Measurements from ENCODE around the gene CLASP1. TPM values are rescaled to one million over a fixed set of nuclear protein-coding genes. Genes with fewer than 3 reads are reported as not detected.

The CLASP1 gene
- 10 to 100 TPM; 31.3 to 50.0 TPM for total RNA-seq
- polyA plus RNA-seq = 10 to 100 TPM in 1 of 2 donors, 1 to 10 TPM in 1; 7.5 to 12.6 TPM

GRCh38 chr2:121649149-121649595, at the start of gene CLASP1:
Gene CLASP1, minus strand, starts transcription at chr2:121649462. Its CDS starts 43,567 bp downstream, at chr2:121605895.
- TF ChIP-seq HNF4A (conservative IDR thresholded peaks at IDR 0.05) (no peak), JUND (IDR thresholded peaks at IDR 0.05) (no peak), FOXA1 (IDR thresholded peaks at IDR 0.05) (no peak), FOXA2 (IDR thresholded peaks at IDR 0.05) (no peak), NR2F2 (IDR thresholded peaks at IDR 0.05) (no peak), MAX (IDR thresholded peaks at IDR 0.05) (no peak), RXRA (IDR thresholded peaks at IDR 0.05) (no peak)
- H3K4me3 ChIP-seq (ENCODE audit: low read depth in 1 of 3, low read length in 3 of 3) = peak within 1 kb of the TSS; percentile 87 to 94 (median 94)
- H3K4me1 ChIP-seq (ENCODE audit: control insufficient read depth in 4 of 4, insufficient read depth in 4 of 4, low read length in 3 of 4) = peaks cover 7 to 35% (median 22%) of the 10 kb centered on the region in 4 donors
- no peak for DNase-seq (ENCODE audit: low spot score)
- under 1% methylated on average over 36 of the region's 36 CpGs for WGBS
- no peaks in the 10 kb centered on the region for H3K36me3 ChIP-seq (ENCODE audit: control insufficient read depth in 4 of 4, insufficient read depth in 3 of 4, low read depth in 1 of 4, low read length in 3 of 4)
- H3K9me3 ChIP-seq (ENCODE audit: control insufficient read depth in 4 of 4, low read length in 3 of 4) = no peaks in the 10 kb centered on the region
- peak within 1 kb of the TSS; percentile 93 to 99 for H3K27ac ChIP-seq (ENCODE audit: low read depth in 1 of 2, low read length in 2 of 2)
- H3K27me3 ChIP-seq (ENCODE audit: control insufficient read depth in 4 of 4, insufficient read depth in 4 of 4, low read length in 3 of 4) = no peaks in the 10 kb centered on the region
- H3K9ac ChIP-seq (ENCODE audit: low read depth in 1 of 2, low read length in 2 of 2) = peak within 1 kb of the TSS; percentile 90 to 100

- no peak overlapping the region for H3K27ac ChIP-seq (ENCODE audit: low read depth in 1 of 2, low read length in 2 of 2)
- H3K27me3 ChIP-seq (ENCODE audit: control insufficient read depth in 4 of 4, insufficient read depth in 4 of 4, low read length in 3 of 4) = no peaks in the 10 kb centered on the region
- DNase-seq (ENCODE audit: low spot score) = no peak
- no peak overlapping the region for H3K9ac ChIP-seq (ENCODE audit: low read depth in 1 of 2, low read length in 2 of 2)
- TF ChIP-seq TAF1 (conservative IDR thresholded peaks at IDR 0.05) = no peak
- TF ChIP-seq RXRA (IDR thresholded peaks at IDR 0.05) = no peak
- TF ChIP-seq CTCF (IDR thresholded peaks at IDR 0.05; ENCODE audit: low read depth, low read length, missing input control) = no peak
- no peak for TF ChIP-seq ZBTB33 (IDR thresholded peaks at IDR 0.05)
- no peak for TF ChIP-seq ATF3 (IDR thresholded peaks at IDR 0.05)
- TF ChIP-seq EGR1 (IDR thresholded peaks at IDR 0.05; ENCODE audit: low read depth in 2 of 2) = no peak
- no peak for TF ChIP-seq FOXA2 (IDR thresholded peaks at IDR 0.05)
- TF ChIP-seq YY1 (IDR thresholded peaks at IDR 0.05) = no peak
- no peak for TF ChIP-seq JUND (IDR thresholded peaks at IDR 0.05)
- no peak for TF ChIP-seq HNF4A (conservative IDR thresholded peaks at IDR 0.05)
- TF ChIP-seq SP1 (IDR thresholded peaks at IDR 0.05) = no peak
- no peak for TF ChIP-seq REST (IDR thresholded peaks at IDR 0.05)
- no peak for TF ChIP-seq NR2F2 (IDR thresholded peaks at IDR 0.05)
- H3K4me3 ChIP-seq (ENCODE audit: low read depth in 1 of 3, low read length in 3 of 3) = no peak overlapping the region
- WGBS = 91% methylated on average over 11 of the region's 11 CpGs
- H3K36me3 ChIP-seq (ENCODE audit: control insufficient read depth in 4 of 4, insufficient read depth in 3 of 4, low read depth in 1 of 4, low read length in 3 of 4) = no peaks in the 10 kb centered on the region
- no peaks in the 10 kb centered on the region for H3K9me3 ChIP-seq (ENCODE audit: control insufficient read depth in 4 of 4, low read length in 3 of 4)
- H3K4me1 ChIP-seq (ENCODE audit: control insufficient read depth in 4 of 4, insufficient read depth in 4 of 4, low read length in 3 of 4) = peaks cover 0 to 5% (median 0%) of the 10 kb centered on the region in 4 donors
These were observed 49.2 kb upstream of the CLASP1 start for GRCh38 chr2:121698318-121698930.
